GM12878 (cell line): Measurements from ENCODE around the gene LAMB1. TPM values are rescaled to one million over a fixed set of nuclear protein-coding genes. Genes with fewer than 3 reads are reported as not detected.

Experiments
- CTCF ChIP-seq, 3 experiments: IDR thresholded peaks in 2 of 3; conservative IDR thresholded peaks in 1 of 3; 2 replicates each; pipeline ENCODE4 v1.5.1; 2011; ENCODE audit warnings: low read depth in 3 of 3, low read length in 3 of 3, mild to moderate bottlenecking in 3 of 3, control low read depth in 2 of 3, moderate library complexity in 2 of 3, inconsistent platforms in 1 of 3, mixed read lengths in 1 of 3; ENCODE audit not compliant: control insufficient read depth in 2 of 3, insufficient read depth in 1 of 3; ENCODE audit errors: extremely low read depth in 1 of 3
- EGR1 ChIP-seq, 2 experiments: IDR thresholded peaks; 1 replicate in 1 of 2; 2 replicates in 1 of 2; pipeline ENCODE4 v1.6.1; 2011 to 2012; ENCODE audit warnings: low read depth in 2 of 2, low read length in 2 of 2, borderline replicate concordance in 1 of 2, mild to moderate bottlenecking in 1 of 2, moderate library complexity in 1 of 2
- EZH2 ChIP-seq: IDR thresholded peaks from 2 replicates; pipeline ENCODE4 v1.6.1; 2012; ENCODE audit warnings: low read depth, mild to moderate bottlenecking, control low read depth, inconsistent platforms, low read length, borderline replicate concordance; ENCODE audit not compliant: control insufficient read depth
- NFIC ChIP-seq: IDR thresholded peaks from 2 replicates; pipeline ENCODE4 v1.6.1; 2012; ENCODE audit warnings: low read depth, mild to moderate bottlenecking, inconsistent platforms, low read length, moderate library complexity
- NFYA ChIP-seq: IDR thresholded peaks from 2 replicates; pipeline ENCODE4 v1.6.1; 2011; ENCODE audit warnings: low read depth, mild to moderate bottlenecking, low read length, improper control_type of control experiment, borderline replicate concordance
- PBX3 ChIP-seq: IDR thresholded peaks from 2 replicates; pipeline ENCODE4 v1.6.1; 2011; ENCODE audit warnings: mild to moderate bottlenecking, low read depth, low read length, moderate library complexity; ENCODE audit not compliant: insufficient replicate concordance
- POLR2AphosphoS2 ChIP-seq: IDR thresholded peaks from 2 replicates; pipeline ENCODE4 v1.6.1; 2011; ENCODE audit warnings: low read depth, mild to moderate bottlenecking, low read length, improper control_type of control experiment, moderate library complexity
- RBBP5 ChIP-seq: fragments of 200-600 bp; sonication (generic); conservative IDR thresholded peaks from 2 replicates; pipeline ENCODE4 v1.6.1; 2016
- RELA ChIP-seq: fragments of 450-650 bp; IDR thresholded peaks from 2 replicates; pipeline ENCODE4 v1.8.0; 2014; ENCODE audit warnings: borderline replicate concordance; ENCODE audit not compliant: partially characterized antibody
- RELB ChIP-seq: fragments of 450-650 bp; IDR thresholded peaks from 2 replicates; pipeline ENCODE4 v1.6.1; 2017; ENCODE audit warnings: low read depth, mild to moderate bottlenecking, moderate library complexity
- SMARCA5 ChIP-seq: fragments of 450-650 bp; IDR thresholded peaks from 2 replicates; pipeline ENCODE4 v1.6.1; 2017; ENCODE audit warnings: mild to moderate bottlenecking
- SMC3 ChIP-seq: IDR thresholded peaks from 2 replicates; pipeline ENCODE4 v1.6.1; 2011; ENCODE audit warnings: low read length, improper control_type of control experiment, borderline replicate concordance
- SRF ChIP-seq, 2 experiments: IDR thresholded peaks; 2 replicates each; pipeline ENCODE4 v1.6.1; 2011; ENCODE audit warnings: low read depth in 2 of 2, low read length in 2 of 2, mild to moderate bottlenecking in 1 of 2, moderate library complexity in 1 of 2
- TAF1 ChIP-seq: IDR thresholded peaks from 2 replicates; pipeline ENCODE4 v1.6.1; 2011; ENCODE audit warnings: mild to moderate bottlenecking, low read depth, low read length, borderline replicate concordance
- USF1 ChIP-seq: IDR thresholded peaks from 2 replicates; pipeline ENCODE4 v1.6.1; 2011; ENCODE audit warnings: borderline replicate concordance, low read depth, mild to moderate bottlenecking, moderate library complexity, mixed read lengths, low read length; ENCODE audit not compliant: insufficient read depth; ENCODE audit errors: extremely low read length
- ZNF274 ChIP-seq: IDR thresholded peaks from one replicate; pipeline ENCODE4 v1.8.0; 2011; ENCODE audit not compliant: insufficient read length, insufficient read depth
- polyA plus RNA-seq, 11 experiments: library from polyadenylated mRNA; depleted of rRNA in 4 of 11; unstranded in 6 of 11; stranded (reverse) in 5 of 11; fragments of >200 nt; fragmentation: Nextera tagmentation in 4 of 11; fragmentation: Illumina TruSeq in 1 of 11; extraction: Ambion mirVana in 4 of 11; extraction: Trizol in 1 of 11; gene quantifications; 1 replicate in 1 of 11; 2 replicates in 10 of 11; pipeline versions ENCODE4 v1.2.1 to v1.2.3, GENCODE V29; 2011 to 2016; ENCODE audit warnings: inconsistent platforms in 2 of 11, missing spikeins in 2 of 11, low read depth in 1 of 11
- total RNA-seq, 4 experiments: library from RNA; depleted of rRNA in 3 of 4; stranded (reverse); fragments of >200 nt in 3 of 4; fragmentation: Illumina TruSeq in 1 of 4; extraction: Trizol in 1 of 4; gene quantifications; 2 replicates each; pipeline versions ENCODE4 v1.2.1 to v1.2.3, GENCODE V29; 2013 to 2021

LAMB1 gene
- total and polyA plus RNA-seq, 10 of the 15 experiments (the other 5 are each of a cell fraction or from before 2014, with no cell fraction given): 0.05 to 2.2 (median 1.2) TPM; not detected in 4

GRCh38 chr7:107879400-107880035, 123.4 kb downstream of the LAMB1 start (continued):
- TF ChIP-seq SRF (IDR thresholded peaks at IDR 0.05; ENCODE audit: low read depth in 2 of 2, low read length in 2 of 2) (no peak), NFYA (no peak), TAF1 (no peak), RELB (no peak), EZH2 (no peak), PBX3 (no peak), SMARCA5 (no peak), SMC3 (peak; percentile 41; the same call in 1 of the 2 replicates), CTCF (IDR thresholded peaks at IDR 0.05 in 2 of 3, conservative IDR thresholded peaks at IDR 0.05 in 1 of 3; ENCODE audit: control insufficient read depth in 2 of 3, extremely low read depth in 1 of 3, insufficient read depth in 1 of 3, low read depth in 3 of 3, low read length in 3 of 3) (peak; percentile 70 to 78 (median 77)), RELA (no peak), RBBP5 (no peak), POLR2AphosphoS2 (no peak), USF1 (no peak), ZNF274 (no peak), EGR1 (IDR thresholded peaks at IDR 0.05; ENCODE audit: borderline replicate concordance in 1 of 2, low read depth in 2 of 2, low read length in 2 of 2) (no peak), NFIC (no peak)
